ENCODE measurements around the gene PHACTR2.
"Not testable (repeated sequence)": the region's sequence is repeated elsewhere in the genome, so short reads cannot be mapped to it uniquely, and the experiment has no call there.

- not testable (repeated sequence) for TF ChIP-seq CTCF, POLR2A (IDR thresholded peaks at IDR 0.05)
Measured at GRCh38 chr6:143631196-143631595, 46.6 kb upstream of the PHACTR2 start.

Data from tibial nerve (tissue), 3 donors.